GM19324 (cell line): ENCODE results near the gene CIAO2A.
A peak's percentile ranks its signal among the peaks of the same experiment; 100 is the strongest.
"Not testable (repeated sequence)": the region's sequence is repeated elsewhere in the genome, so short reads cannot be mapped to it uniquely, and the experiment has no call there.

Experiments used
- ATAC-seq: cut with Tn5 transposase; IDR thresholded peaks from one replicate; pipeline ENCODE4 v1.9.1; 2021; ENCODE audit warnings: mild to moderate bottlenecking, moderate library complexity; ENCODE audit not compliant: unreplicated experiment, low FRiP score

Gene CIAO2A

DNA sequence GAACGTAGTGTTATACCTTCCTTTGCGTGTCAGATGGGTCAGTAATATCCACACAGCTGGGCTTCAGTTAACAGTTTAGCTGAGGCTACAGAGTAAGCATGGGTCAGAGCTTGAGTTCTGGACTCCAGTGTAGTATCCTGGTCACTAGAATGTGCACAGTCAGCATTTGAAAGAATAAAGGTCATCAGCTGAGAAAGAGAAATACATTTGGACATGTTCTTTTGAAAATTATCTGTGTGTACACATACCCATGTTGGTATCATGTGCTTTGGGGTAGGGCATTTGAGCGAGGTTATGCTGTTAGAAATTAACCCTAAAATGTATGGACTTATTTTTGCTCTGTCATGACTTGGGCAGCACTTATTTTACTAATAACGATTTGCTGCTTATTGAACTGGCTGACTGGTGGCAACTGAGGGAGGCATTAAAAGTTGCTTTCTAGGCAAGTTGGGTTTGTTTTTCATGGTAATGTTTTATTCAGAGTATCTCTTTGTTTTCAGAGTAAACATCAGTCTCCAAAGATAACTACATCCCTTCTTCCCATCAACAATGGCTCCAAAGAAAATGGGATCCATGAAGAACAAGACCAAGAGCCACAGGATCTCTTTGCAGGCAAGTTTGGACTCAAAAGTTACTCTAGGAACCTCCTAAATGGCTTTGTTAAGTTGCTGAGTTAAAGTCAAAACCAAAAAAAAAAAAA is 18.6 kb upstream of the CIAO2A start:
- ATAC-seq: no peak

DNA sequence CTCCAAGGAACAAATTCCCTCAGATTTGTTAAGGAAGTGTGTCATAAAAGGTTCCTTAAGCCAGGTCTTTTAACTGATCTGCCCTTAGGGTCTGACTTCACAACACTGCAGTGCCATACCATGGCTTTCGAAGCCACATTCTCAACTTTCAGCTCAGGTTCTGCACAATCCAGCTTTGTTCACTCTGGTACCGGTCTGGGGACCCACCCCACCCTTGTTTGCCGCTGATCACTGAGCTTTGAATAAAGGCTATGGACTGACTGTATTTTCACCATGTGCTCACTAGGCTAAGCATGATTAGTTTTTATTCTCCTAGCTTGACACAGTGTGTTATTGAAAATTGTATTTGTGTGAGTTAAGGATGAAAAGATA is 18.0 kb upstream of the CIAO2A start:
- no peak for ATAC-seq

DNA sequence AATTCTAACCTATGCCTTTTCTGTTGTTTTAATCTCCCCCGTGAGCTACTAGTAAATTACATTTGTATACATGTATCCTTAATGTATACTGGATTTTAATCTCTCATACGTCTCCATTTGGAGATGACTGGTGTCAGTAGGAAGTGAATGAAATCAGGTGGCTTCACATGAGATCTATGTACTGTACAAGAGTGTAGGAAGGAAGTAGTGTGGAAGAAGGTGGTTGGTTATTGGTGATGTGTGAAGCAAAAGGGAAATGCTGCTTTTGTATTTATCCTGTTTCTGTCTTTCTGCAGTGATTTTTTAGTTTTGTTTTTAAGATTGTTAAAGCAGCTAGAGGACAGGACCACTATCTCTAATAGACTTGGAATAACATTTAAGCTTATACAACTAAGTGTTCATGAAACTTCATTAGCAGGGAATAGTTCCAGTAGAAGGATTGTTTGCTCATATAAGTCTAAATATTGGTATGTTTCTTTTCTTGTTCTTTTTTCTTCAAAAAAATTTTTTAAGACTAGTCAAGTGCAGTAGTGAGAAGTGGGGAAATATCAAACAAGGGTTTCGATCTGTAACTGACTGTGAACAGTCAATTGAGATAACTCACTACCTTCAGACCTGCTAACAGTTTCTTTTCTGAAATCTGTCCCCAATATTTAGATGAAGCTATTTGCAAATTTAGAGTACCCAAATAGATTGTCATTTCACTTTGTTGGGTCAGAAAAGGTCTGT is 17.5 kb upstream of the CIAO2A start:
- no peak for ATAC-seq

DNA sequence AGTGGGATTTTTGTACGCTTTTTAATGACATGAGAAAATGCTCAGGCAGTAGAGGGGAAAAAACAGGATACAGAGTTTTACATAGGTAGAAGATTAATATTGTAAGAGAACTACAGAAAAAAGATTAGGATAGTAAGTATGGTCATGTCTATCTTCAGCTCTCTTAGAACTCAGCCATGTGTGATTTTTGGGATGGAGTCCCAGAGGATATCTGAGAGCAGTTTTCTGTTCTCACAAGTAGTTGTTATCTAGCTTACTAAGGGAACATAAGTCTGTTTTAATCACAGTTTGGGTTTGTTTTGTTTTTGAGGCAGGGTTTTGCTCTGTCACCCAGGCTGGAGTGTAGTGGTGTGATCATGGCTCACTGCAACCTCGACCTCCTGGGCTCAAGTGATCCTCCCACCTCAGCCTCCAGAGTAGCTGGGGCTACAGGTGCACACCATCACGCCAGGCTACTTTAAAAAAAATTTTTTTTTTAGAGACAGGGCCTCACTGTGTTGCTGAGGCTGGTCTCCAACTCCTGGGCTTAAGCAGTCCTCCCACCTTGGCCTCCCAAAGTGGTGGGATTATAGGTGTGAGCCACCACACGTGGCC is 16.6 kb upstream of the CIAO2A start:
- ATAC-seq: not testable (repeated sequence)

DNA sequence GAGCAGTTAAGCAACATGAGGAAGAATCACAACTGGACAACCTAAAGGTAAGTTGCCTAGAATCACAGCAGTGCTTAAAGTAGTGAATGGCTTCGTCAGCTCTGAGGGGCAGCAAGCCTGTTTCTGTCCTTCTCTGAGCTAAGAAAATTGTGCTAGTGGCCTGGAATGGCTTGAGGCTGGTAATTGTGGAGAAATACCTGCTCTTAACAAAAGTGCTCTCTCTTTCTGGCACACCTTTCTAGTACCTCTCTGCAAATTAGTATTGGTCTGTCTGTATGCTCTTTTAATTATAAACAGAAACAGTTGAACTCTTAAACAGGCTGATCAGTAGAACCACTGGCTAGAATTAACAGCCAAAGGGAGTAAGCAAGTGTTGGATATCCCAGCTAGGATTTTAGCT is 13.7 kb upstream of the CIAO2A start:
- ATAC-seq: no peak

DNA sequence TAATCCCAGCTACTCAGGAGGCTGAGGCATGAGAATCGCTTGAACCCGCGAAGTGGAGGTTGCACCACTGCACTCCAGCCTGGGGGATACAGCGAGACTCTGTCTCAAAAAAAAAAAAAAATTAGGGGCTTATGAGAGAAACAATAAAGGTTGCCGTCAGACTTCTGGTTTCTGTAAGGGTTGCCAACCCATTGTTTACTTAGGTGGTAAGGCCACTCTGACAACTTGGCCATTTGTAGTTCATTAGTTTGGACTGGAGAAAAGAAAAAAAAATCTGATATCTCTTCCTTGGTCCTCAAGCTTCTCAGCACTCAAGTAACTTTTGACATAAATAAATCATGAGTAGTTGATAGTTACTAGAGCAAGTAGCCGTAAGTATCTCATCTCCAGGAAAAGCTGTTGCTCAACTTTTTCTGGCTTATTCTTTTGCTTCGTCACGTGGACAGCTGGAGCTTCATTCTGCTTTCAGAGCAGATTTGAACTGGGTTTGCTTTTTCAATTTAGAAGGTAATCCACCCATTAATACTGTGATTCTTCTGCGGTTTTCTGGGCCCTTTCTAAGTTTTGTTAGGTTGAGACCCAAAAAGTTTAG is 11.6 kb upstream of the CIAO2A start:
- ATAC-seq: no peak

DNA sequence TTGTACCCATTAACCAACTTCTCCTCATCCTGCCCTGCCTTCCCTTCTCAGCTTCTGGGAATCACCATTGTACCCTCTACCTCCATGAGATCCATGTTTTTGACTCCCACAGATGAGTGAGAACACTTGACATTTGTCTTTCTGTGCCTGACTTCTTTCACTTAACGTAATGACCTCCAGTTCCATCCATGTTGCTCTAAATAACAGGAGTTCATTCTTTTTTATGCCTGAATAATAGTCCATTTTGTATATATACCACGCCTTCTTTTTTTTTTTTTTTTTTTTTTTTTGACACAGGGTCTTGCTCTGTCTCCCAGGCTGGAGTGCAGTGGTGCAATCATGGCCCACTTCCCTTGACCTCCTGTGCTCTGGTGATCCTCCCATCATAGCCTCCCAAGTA is 8.9 kb upstream of the CIAO2A start:
- ATAC-seq: no peak

DNA sequence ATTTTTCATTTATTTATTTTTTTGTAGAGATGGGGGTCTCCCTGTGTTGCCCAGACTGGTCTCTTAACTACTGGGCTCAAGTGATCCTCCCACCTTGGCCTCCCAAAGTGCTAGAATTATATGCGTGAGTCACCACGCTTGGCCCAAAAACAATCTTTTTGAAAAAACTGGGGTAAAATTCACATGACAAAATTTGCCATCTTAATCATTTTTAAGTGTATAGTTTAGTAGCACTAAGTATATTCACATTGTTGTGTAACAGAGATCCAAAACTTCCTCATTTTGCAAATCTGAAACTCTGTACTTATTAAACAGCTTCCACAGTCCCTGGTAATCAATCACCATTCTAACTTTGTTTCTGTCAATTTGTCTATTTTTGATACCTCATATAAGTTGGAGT is 7.3 kb upstream of the CIAO2A start:
- ATAC-seq: no peak

DNA sequence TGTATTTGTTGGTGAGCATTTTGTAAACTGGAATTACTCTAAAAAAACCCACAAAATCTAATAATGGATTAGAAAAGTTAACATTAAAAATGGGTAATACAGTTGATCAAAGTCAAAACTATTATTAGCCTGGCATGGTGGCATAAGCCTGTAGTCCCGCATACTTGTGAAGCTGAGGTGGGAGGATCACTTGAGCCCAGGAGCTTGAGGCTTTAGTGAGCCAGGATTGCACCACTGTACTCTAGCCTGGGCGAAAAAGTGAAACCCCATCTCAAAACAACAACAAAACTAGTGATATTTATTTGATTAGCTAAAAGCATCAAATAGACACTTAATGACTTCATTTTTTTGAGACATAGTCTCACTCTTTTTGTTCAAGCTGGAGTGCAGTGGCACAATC is 5.7 kb upstream of the CIAO2A start:
- ATAC-seq: no peak

DNA sequence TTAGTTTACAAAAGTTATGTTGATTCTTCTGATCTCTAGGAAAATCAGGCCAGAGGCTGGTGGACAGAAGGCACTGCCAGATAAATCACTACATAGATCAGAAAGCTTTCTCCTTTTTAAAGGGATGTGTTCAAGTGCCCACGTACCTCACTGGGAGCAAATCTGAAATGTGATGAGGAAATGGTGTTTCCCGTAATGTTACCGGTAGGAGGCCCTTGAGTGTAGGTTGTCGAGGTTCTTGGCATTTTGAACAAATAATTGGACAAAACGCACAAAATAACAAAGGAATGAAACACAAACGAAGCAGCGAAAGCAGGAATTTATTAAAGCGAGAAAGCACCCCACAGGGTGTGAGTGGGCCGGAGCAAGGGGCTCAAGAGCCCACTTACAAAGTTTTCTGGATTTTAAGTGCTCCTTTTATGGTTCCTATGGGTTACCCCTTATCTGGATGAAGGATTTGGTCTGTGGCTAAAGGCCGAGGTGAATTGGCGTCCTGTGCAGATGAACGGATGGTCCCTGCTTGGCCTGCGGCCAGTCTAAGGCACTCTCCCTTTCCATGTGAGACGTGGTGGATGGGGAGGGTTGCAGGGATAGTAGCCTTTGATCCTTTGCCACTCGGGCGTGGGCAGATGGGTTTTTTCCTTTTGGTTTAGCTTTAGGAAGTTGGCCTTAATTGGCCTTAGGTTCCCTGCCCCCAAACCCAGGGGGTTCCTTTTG is 3.2 kb upstream of the CIAO2A start:
- no peak for ATAC-seq

DNA sequence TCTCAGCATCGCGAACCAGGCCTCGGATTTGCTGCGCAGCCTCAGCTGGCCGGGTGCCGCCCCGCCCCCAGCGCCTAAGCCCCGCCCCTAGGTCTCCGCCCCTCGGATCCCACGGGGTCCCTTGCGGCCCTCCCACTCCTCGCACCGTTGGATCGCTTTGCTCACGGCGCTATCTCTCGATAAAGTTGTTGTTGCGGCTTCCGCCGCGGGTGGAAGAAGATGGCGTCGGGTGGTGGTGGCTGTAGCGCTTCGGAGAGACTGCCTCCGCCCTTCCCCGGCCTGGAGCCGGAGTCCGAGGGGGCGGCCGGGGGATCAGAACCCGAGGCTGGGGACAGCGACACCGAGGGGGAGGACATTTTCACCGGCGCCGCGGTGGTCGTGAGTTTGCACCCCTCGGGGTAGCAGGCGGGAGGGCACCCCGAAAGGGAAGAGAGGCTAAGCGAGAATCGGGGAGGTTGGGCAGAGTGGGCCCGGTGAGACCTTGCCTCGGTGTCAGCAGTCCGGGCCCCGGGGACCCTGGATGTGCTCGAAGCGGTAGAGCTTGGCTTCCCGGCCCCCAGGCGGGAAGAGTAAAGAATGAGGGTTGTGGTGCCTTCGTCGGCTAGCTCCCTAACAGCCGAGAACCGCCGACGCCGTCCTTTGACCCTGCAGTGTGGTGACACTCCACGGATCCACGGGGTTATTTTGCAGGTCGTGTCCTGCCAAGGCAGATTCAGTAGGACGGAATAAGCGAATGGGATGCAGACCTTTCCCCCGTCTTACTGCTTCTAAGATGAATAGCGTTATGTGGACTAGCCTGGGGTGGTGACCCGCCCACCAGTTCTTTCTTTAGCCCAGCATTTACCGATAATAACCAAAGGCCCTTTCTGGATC is 2.4 kb upstream of the CIAO2A start, which contains the start of gene SNX1:
SNX1 (plus strand) TSS at position 188 of the 873 bp plus-strand sequence; CDS start at position 220, 32 bp downstream.
- peak; percentile 56 for ATAC-seq

DNA sequence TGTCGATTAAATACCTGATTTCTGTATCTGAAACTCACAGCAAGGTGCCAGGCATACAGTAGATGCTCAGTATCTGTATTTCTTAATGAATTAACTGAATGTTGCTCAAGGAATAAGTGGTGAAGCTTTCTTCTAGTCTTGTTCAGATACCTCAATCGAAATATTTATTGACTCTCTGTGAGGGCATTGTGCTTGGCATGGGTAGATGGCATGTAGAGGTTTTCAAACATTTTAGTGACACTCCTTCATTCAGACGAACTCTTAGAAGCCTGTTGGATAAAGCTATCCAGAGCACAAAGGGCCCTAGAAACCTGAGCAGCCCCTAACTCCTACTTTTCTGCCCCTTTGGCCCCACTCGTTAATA is 1.8 kb upstream of the CIAO2A start:
- ATAC-seq: no peak

DNA sequence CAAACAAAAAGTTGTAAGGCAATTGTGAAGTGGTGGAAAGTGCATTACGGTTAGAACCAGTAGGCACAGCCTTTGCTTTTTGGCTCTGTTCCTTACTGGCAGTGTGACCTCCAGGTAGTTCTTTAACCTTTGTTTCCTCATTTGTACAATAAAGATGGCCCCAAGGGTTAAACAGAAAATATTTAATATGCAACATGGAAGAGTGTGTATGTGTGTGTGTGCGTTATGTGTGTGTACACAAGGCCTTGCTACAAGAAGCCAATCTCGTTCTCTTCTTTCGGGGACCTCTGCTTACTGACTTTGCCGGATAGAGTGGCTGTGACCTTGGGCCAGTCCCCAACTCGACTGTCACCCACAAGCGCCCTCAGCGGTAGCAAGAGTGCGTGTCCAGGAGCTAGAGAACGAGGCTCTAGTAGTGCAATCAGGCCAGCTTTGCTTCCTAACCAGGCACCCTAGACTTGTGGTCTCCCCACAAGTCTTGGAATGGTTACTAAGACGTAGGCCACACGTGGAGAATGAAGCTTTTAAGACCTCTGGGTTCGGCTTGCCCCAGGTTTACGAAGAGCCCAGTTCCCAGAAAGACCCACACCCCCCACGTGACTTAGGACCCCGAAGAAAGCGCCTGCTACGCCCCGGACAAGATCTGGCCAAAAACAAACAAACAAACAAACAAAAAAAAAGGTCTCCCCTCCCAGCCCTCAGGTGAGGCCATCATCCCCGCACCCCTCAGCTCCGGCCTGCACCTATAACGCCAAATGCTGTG is 593 bp downstream of the CIAO2A start:
- peak; percentile 24 for ATAC-seq

DNA sequence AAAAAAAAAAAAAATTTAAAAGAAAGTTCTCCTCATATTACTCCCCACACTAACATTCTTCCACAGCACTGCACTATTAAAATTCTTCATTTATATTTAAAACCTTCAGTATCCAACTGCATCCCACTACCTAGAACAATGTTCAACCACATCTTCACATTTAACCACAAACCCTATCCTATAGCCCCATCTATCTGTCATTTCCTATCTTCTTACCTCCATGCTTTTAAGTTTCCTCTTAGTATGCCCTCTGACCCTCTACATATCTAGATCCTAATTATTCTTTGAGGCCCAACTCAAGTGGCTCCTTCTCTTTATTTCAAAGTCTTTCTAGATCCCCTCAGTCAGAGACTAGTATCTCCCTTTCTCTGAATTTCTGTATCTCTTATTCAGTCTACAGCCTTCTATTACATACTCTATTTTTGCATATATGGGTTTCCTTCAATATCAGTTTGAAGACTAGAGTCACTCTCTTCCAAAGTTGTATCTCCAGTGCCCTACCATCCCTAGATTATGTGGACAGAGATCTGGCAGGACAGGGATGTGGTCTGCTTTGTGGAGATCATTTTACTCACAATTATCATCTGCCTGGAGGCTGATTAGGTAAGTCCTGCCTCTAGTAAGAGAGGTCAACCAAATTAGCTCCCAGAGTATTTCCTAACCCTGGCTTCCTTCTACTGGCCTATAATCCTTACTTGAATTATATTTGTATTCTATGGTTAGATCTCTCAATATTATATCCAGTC is 1.4 kb downstream of the CIAO2A start:
- no peak for ATAC-seq

DNA sequence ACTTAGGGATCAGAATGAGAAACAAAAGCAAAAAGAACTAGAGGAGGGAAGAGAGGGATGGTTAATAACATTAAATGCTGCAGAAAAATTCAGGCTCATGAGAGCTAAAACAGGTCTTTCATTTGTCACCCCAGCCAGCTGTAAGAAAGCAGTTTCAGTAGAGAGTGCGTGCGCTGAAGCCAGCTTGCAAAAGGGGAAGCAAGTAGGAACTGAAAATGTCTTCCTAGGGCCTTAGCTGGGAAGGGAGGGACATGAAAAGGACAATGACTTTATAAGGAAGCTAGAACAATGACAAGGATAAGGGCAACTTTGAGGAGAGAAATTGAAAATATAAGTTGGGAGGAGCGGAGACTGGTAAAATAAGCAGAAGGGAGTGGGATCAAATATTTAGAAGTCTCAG is 3.1 kb downstream of the CIAO2A start:
- ATAC-seq: no peak

DNA sequence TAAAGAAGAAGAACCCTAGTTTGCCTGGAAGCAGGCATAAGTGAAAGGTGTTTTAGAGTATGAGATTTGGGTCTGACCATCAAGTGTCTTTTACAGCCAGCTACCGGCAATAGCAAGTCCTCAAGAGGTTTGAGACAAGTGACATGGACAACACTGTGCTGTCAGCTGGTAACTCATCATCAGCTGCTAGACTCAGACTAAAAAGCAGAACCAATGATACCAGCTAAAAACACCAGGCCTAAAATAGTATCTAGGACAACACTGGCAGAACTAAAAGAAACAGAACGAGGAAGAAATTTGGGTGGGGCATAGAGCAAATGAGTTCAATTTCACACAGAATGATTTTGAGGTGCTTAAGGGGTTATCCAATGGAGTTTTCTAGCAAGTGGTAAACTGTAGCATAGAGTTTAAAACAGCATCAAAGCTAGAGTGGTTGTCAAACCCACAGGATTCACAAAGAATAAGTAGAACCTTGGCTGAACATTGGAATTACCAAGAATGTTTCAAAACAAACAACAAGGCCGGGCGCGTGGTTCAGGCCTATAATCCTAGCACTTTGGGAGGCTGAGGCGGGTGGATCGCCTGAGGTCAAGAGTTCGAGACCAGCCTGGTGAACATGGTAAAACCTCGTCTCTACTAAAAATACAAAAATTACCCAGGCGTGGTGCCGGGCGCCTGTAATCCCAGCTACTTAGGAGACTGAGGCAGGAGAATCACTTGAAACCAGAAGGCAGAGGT is 3.9 kb downstream of the CIAO2A start:
- ATAC-seq: no peak

DNA sequence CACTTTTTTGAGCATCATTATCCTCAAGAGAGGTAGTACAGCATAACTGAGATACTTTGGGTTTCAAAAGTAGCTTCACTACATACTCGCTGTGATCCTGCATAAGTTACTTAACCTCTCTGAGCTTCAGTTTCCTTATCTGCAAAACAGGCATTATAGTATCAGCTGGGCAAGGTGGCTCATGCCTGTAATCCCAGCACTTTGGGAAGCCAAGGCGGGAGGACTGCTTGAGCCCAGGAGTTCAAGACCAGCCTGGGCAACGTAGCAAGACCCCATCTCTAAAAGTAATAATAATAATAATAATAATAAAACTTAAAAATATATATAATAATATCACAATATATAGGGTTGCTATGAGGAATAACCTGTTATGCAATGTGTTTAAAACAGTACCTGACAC is 10.9 kb downstream of the CIAO2A start:
- ATAC-seq: no peak

DNA sequence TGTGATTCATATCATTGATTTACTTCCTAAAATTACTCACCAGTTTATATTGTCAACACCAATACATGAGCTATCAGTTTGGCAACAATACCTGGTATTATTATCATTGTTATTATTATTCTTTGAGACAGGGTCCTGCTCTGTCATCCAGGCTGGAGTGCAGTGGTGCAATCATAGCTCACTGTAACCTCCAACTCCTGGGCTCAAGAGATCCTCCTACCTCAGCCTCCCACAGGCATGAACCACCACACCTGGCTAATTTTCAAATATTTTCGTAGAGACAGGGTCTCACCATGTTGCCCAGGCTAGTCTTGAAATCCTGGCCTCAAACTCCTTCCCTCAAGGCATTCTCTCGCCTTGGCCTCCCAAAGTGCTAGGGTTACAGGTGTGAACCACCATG is 20.1 kb downstream of the CIAO2A start:
- not testable (repeated sequence) for ATAC-seq
